Loucy (cell line): ENCODE data around the gene PIK3R5.

Source experiments
- H2AFZ ChIP-seq: fragments of 200-600 bp; sonication (generic); 2 replicates; pipeline ENCODE4 v1.6.0; 2016; ENCODE audit warnings: antibody characterized with exemption, mild to moderate bottlenecking, low read length, moderate library complexity
- H3F3A ChIP-seq: fragments of 200-600 bp; 2 replicates; pipeline ENCODE4 v1.6.0; 2016; ENCODE audit warnings: antibody characterized with exemption, low read depth, mild to moderate bottlenecking
- H3K27me3 ChIP-seq: fragments of 200-600 bp; sonication (generic); 2 replicates; pipeline ENCODE4 v1.6.1; 2014; ENCODE audit warnings: low read length, mild to moderate bottlenecking; ENCODE audit not compliant: insufficient read depth, poor library complexity, severe bottlenecking
- H3K36me3 ChIP-seq: fragments of 200-600 bp; sonication (generic); 2 replicates; pipeline ENCODE4 v1.6.1; 2016; ENCODE audit warnings: low read length; ENCODE audit not compliant: insufficient read depth
- H3K4me1 ChIP-seq: fragments of 200-600 bp; sonication (generic); 2 replicates; pipeline ENCODE4 v1.5.1; 2014; ENCODE audit warnings: low read length, mild to moderate bottlenecking; ENCODE audit not compliant: insufficient read depth, poor library complexity, severe bottlenecking
- H3K4me2 ChIP-seq: fragments of 200-600 bp; sonication (generic); 2 replicates; pipeline ENCODE4 v1.6.0; 2014; ENCODE audit warnings: antibody characterized with exemption, low read length, low read depth, mild to moderate bottlenecking; ENCODE audit not compliant: poor library complexity, severe bottlenecking
- H3K4me3 ChIP-seq: fragments of 200-600 bp; sonication (generic); 2 replicates; pipeline ENCODE4 v1.5.1; 2014; ENCODE audit warnings: low read length, mild to moderate bottlenecking, mixed read lengths; ENCODE audit not compliant: poor library complexity, severe bottlenecking
- H3K79me2 ChIP-seq: fragments of 200-600 bp; sonication (generic); 2 replicates; pipeline ENCODE4 v1.6.1; 2014; ENCODE audit warnings: low read length; ENCODE audit not compliant: insufficient read depth
- H3K9ac ChIP-seq: fragments of 200-600 bp; sonication (generic); 2 replicates; pipeline ENCODE4 v1.6.0; 2014; ENCODE audit warnings: mild to moderate bottlenecking, low read depth, low read length, moderate library complexity; ENCODE audit not compliant: poor library complexity, severe bottlenecking
- H3K9me2 ChIP-seq: fragments of 200-600 bp; sonication (generic); replicated peaks from 2 replicates; pipeline ENCODE4 v1.6.1; 2016; ENCODE audit warnings: low read depth, low read length, mixed read lengths
- H3K9me3 ChIP-seq: fragments of 200-600 bp; sonication (generic); 2 replicates; pipeline ENCODE4 v1.6.1; 2014; ENCODE audit warnings: mild to moderate bottlenecking, antibody characterized with exemption, low read length, low read depth; ENCODE audit not compliant: insufficient read depth
- H4K20me1 ChIP-seq: fragments of 200-600 bp; sonication (generic); 2 replicates; pipeline ENCODE4 v1.6.0; 2014; ENCODE audit warnings: antibody characterized with exemption, low read length, mild to moderate bottlenecking; ENCODE audit not compliant: insufficient read depth, poor library complexity, severe bottlenecking
- CTCF ChIP-seq: fragments of 200-600 bp; sonication (generic); conservative IDR thresholded peaks from 2 replicates; pipeline ENCODE4 v1.5.1; 2014; ENCODE audit warnings: mild to moderate bottlenecking, antibody characterized with exemption, low read length
- EZH2phosphoT487 ChIP-seq: fragments of 200-600 bp; IDR thresholded peaks from 2 replicates; pipeline ENCODE4 v1.6.1; 2018; ENCODE audit warnings: antibody characterized with exemption, mild to moderate bottlenecking, moderate library complexity, borderline replicate concordance

PIK3R5 gene

DNA sequence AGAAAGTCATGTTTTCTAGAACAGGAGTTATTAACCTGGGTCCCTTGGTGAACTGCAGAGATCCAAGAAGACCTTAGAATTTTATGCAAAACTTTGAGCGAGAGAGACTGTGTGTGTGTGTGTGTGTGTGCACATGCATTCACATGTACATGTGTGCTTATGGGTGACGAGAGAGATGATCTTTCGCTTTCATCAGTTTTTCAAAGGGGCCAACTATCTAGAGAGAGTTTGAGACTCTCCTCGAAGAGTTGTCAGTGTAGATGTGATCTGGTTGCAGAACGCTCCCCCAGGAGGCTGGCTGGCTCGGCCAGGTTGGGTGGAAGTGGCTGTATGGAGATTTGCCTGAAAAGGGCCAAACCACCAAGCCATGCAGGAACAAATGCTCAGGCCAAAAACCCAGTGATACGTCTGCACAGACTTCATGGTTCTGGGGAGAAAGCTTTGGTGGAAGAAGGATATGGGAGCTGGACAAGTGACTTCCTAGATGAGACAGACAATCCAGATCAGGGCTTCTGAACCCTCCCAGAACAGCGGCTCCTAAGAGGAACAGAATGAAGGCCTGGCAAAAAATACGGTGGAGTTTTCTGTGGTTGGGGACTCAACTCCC is 6.1 kb downstream of the PIK3R5 start:
- H3K79me2 ChIP-seq = peaks cover 78% of the 10 kb centered on the region
- no peaks in the 10 kb centered on the region; the same call in 1 of the 2 replicates for H3F3A ChIP-seq
- no peaks in the 10 kb centered on the region for H3K27me3 ChIP-seq
- H3K9me3 ChIP-seq = no peaks in the 10 kb centered on the region
- H3K4me3 ChIP-seq = no peak overlapping the region
- no peak overlapping the region for H2AFZ ChIP-seq
- no peak overlapping the region for H3K9ac ChIP-seq
- H3K9me2 ChIP-seq = no peaks in the 10 kb centered on the region
- peaks cover 8% of the 10 kb centered on the region for H4K20me1 ChIP-seq
- peaks cover 71% of the 10 kb centered on the region for H3K4me1 ChIP-seq
- H3K4me2 ChIP-seq = no peak overlapping the region
- TF ChIP-seq CTCF (no peak), EZH2phosphoT487 (no peak)
- H3K36me3 ChIP-seq = no peaks in the 10 kb centered on the region

DNA sequence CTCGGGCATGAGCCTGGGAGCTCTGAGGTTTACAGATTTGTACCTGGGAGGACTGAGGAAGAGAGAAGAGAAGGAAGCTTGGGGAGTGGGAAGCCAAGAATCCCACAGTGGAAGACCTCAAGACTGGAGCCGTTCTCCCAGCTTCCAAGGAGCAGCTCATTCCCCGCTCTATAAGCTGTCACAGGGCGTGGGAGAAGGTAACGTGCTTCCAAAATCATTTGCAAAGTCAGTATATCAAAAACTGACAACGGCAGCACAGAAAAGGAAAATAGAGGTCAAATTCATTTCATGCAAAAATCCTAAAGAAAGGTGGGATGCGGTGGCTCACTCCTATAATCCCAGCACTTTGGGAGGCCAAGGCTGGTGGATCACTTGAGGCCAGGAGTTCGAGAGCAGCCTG is 7.8 kb downstream of the PIK3R5 start:
- H3K4me2 ChIP-seq = no peak overlapping the region
- no peaks in the 10 kb centered on the region for H3K36me3 ChIP-seq
- H3K9ac ChIP-seq = no peak overlapping the region
- peaks cover 78% of the 10 kb centered on the region for H3K79me2 ChIP-seq
- no peak for TF ChIP-seq EZH2phosphoT487
- no peak for TF ChIP-seq CTCF
- H3K4me1 ChIP-seq = peaks cover 70% of the 10 kb centered on the region
- H2AFZ ChIP-seq = no peak overlapping the region
- no peaks in the 10 kb centered on the region for H3K9me3 ChIP-seq
- no peak overlapping the region for H3K4me3 ChIP-seq
- no peaks in the 10 kb centered on the region for H3K9me2 ChIP-seq
- no peaks in the 10 kb centered on the region for H3K27me3 ChIP-seq
- H4K20me1 ChIP-seq = no peaks in the 10 kb centered on the region
- no peaks in the 10 kb centered on the region for H3F3A ChIP-seq

DNA sequence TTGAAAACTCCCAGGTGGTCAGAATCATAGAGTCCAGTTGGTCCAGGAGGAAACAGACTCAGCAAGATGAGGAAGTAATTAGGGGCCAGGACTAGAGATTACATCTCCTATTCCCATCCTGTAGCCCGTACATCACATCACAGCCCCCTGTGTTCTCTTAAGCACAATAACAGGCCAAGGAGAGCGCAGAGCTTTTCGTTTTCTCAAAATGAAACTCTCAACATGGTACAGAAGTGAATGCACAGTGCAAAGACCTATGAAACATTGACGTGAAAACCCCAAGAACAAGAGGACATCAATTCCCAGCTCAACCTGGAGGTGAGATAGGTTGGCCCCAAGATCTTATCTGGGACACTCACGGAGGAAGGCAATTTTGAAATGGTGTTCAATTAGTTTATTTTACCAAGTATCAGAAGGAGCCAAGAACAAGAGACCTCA is 9.0 kb downstream of the PIK3R5 start:
- Histone ChIP-seq H3K9ac (no peak overlapping the region), H3K9me2 (no peaks in the 10 kb centered on the region), H3K4me3 (no peak overlapping the region), H3K36me3 (no peaks in the 10 kb centered on the region), H4K20me1 (no peaks in the 10 kb centered on the region), H2AFZ (no peak overlapping the region), H3K4me1 (peaks cover 59% of the 10 kb centered on the region), H3K4me2 (peak overlapping the region; percentile 10), H3F3A (no peaks in the 10 kb centered on the region), H3K79me2 (peaks cover 78% of the 10 kb centered on the region), H3K27me3 (no peaks in the 10 kb centered on the region), H3K9me3 (no peaks in the 10 kb centered on the region)
- no peak for TF ChIP-seq EZH2phosphoT487
- TF ChIP-seq CTCF = no peak
